ENCODE data around the gene CXCL8.
A peak's percentile ranks its signal among the peaks of the same experiment; 100 is the strongest.
"Not testable (repeated sequence)": the region's sequence is repeated elsewhere in the genome, so short reads cannot be mapped to it uniquely, and the experiment has no call there.

The CXCL8 gene

DNA sequence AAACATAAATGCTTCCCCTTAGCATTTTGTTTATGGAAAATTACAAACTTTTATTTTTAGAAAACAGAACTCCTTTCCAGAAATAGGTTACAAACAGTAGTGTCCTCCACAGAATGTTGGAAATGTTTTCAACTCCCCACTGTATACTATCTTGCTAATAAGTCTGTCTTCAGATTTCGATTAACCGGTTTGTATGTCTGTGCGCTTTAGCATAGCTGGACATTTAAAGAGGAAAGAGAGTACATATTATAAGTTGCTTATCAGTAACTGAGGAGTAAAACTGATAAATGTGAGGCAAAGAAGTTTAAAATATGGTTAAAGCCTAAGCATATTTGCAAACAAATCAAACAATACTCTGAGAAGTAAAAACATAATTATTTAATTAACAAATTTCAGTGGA is 3.4 kb downstream of the CXCL8 start:
- no peak for FAIRE-seq

DNA sequence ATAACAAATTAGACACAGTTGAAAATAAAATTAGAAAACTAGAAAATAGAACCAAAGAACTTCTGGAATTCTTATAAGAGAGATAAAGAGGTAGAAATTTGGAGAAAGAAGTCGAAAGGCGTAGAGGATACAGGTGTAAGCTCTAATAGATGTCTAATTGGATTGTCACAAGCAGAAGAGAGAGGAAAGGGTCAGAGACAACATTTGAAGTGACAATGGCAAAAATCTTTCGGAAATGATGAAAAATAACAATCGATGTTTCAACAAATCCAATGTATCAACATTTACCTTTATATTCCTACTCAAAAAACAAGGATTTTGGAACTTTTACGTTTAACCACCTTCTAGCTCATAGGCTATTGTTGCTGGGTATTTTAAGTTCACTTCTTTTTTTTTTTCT is 3.8 kb downstream of the CXCL8 start:
- no peak for FAIRE-seq

DNA sequence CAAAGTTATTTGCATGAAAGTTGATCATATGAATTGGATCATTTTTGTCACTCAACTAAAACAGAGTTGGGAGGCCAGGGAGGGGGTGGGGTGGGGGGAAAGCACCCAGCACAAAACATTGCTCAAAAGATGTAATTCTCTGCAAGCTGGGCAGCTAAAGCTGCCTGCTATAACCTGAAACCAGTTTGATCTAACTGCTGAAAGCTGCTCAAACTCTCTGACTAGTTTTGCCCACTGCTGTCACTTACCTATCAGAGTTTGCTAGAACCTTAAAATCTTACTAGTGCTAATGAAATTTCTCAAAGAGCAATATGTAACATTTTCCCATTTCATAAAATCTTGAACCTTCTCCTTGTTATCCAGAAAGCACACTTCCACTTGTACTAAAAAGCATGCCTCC is 10.4 kb downstream of the CXCL8 start:
- FAIRE-seq: no peak

DNA sequence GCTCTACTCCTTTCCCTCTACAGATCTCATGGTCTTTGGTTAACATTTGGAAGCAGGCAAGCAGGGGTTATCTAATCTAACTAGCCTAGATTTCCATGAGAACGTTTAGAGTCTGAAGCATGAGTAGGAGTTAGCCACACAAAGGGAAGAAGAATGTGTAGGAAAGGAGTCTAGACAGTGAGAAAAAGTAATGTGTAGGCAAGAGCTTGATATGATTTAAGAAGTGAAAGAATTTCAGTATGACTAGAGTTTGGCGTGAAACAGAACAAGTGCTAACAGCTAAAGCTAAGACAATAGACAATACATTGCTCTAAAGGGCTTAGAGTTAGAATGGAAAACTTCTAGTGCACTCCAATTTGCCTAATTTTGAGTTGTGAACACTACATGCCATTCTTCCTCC is 10.8 kb downstream of the CXCL8 start:
- no peak for FAIRE-seq

DNA sequence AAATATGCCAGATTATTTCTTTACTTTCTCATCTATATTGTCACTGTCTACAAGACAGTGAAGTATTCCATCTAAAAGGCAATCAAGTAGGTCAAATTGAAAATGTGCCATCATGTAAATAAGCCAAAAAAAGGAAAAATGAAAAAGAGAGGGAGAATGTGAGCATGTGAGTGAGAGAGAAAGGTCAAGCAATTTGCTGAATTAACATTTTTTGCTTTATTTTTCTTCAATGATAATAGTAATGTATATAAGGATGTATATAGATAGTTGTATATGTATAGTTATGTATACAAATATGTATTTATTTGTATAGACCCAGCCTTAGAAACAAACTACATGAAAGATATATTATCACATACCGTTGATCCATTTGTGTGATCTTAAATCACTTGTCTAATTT is 11.5 kb downstream of the CXCL8 start:
- FAIRE-seq: peak; percentile 61

DNA sequence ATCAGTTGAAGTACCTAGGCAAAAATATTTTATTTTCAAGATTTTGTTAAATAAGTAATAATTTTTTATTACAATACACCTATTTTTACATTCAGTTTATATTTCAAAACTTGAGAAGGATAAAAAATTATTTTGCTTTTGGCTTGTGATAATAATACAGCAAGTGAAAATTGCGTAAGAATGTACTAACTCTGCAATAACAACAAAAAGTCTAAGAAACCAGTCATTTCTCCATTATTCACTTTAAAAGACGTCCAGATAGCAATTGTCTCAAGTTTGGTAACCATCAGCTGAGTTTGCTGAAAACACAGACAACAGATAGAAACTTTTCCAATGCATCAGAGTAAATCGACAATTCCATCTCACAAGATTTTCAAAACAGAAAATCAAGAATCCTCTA is 12.1 kb downstream of the CXCL8 start:
- FAIRE-seq: peak; percentile 38

DNA sequence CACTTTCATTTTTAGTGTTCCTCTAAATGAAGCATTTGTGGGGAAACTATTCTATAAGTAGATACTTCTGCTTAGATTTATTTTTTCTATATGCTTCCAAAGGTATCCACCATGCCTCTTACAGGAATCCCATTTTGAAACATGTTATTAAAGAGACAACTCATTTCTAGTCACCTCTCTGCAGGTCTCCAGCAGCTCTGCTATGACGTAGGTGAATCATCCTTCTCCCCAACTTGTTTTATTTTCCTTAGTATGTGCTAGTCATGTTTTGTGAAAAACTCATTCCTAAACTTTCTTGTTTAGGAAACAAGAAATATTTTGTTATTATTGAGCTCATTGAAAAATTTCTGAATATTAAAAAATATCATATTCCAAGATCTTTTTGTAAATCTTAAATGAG is 12.8 kb downstream of the CXCL8 start:
- no peak for FAIRE-seq

DNA sequence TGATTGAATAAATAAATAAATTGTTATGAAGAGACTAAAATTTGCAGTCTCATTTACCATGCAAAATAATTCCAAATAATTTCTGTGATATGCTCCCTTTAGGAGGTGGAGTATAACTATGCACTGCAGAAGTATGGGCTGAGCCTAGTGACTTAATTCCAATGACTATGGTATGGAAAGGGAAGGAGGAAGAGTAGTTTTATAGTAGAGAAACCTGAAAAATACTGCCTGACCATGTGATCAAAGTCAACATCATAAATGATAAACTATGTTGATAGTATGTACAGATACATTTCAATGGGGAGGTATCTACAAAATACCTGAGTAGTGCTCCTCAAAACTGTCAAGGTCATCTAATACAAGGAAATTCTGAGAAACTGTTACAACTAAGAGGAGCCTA is 14.6 kb downstream of the CXCL8 start:
- no peak for FAIRE-seq

DNA sequence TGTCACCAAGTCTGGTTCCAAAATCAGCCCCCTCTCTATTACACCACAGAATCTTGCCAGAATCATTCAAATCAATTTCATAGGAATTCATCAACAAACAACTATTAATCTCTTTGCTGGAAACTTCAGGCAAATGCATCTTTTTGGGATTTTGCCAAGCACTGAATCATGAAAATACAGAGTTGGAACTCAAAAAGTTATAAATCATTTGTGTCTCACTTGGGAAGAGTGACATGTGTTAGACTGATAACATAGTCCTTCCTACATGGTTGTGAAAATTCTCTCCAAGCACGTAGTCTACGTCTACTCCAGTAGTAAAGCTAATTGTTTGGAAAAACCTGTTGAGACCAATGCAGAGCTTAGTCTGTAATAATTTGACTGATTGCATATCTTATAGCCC is 19.0 kb downstream of the CXCL8 start:
- FAIRE-seq: no peak

DNA sequence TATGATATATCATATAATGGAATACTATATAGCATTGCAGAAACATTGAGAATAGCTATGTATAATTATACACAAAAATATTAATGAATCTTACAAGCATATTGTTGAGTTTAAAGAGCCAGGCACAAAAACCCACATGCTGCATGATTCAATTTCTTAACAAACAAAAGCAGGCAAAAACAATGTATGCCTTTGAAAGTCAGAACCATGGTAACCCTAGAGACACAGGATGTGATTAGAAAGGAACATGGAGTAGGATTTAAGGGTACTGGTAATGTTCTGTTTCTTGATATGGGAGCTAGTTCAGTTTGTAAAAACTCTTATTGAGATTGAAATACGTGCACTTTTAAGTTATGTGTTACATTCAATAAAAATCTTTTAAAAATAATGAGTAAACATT is 21.5 kb downstream of the CXCL8 start:
- no peak for FAIRE-seq

DNA sequence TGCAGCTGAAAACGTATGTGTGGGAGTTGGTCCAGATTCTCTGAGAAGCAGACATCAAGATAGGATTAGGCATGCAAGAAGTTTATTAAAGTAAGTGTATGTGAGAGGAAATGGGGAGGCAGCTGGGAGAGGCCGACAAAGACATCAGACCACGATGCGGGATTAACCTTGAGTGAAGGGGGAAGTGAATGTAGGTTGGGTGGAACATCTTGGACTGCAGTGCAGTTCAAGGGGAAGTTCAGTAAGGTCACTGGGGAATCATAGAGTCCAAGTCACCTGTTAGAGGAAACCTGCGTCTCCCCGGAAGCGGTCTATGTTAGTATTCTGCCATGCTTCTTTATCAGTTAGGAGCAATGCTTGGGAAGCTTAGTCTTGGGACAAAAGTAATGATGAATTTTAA is 22.0 kb downstream of the CXCL8 start:
- no peak for FAIRE-seq

DNA sequence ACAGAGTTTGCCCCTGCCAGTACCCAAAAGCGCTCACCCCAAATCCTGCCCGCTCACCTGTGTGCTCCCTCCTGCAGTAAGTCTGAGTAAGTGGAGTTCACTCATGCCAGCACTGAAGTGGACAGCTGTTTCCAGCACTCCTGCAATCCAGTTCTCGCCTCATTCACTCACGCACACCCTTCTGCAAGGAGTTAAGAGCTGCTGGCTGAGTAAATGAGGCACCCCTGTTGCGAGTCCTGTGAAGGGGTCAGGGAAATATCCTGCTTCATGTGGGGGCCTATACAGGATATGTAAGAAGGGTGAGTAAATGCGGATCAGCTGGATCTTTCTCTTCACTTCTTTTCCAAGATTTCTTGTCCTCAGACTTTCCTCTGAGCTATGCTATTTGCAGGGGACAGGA is 23.5 kb downstream of the CXCL8 start:
- FAIRE-seq: no peak

DNA sequence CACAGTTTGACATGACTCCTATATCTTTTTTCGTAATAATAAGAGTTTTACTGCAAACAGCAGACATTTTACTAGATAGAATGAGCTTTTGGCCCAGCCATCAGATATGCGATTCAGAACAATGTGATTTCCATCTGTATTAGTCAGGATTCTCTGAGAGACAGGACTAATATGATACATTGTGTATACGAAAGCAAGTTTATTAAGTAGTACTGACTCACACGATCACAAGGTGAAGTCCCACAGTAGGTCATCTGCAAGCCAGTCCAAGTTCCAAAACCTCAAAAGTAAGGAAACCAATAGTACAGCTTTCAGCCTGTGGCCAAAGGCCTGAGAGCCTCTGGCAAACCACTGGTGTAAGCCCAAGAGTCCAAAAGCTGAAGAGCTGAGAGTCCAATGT is 24.1 kb downstream of the CXCL8 start:
- FAIRE-seq: no peak

DNA sequence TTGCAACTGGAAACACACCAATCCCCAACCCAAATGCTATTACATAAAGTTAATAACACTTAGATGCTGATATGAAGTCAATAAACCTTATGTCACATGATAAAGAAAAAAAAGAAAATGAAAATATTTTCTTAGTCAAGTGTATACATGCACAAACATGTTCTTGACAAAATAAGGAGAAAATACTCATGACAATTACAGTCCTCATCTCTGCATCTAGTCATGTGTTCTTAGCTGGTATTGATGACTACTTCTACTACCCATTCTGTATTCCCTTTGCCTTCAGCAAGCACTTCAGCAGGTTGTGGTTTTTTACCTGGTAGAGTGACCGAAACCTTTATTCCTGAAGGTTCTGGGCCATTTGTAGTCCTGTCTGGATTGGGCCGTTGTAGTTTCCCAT is 24.9 kb downstream of the CXCL8 start:
- no peak for FAIRE-seq

DNA sequence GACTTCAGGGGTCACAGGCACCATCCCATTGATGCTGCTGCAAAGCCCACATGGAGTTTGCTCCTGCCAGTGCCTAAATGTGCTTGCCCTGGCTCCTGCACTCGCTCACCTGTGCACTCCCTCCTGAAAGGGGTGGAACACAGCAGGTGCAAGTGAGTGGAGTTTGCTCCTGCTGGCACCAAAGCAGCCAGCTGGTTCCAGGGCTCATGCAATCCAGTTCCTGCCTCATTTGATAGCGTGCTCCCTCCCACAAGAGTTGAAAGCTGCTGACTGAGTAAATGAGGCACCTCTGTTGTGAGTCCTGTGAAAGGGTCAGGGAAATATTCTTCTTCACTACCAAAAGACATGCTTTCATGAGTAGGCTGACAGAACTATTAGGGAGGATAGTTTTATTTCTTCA is 30.5 kb downstream of the CXCL8 start:
- FAIRE-seq: no peak

DNA sequence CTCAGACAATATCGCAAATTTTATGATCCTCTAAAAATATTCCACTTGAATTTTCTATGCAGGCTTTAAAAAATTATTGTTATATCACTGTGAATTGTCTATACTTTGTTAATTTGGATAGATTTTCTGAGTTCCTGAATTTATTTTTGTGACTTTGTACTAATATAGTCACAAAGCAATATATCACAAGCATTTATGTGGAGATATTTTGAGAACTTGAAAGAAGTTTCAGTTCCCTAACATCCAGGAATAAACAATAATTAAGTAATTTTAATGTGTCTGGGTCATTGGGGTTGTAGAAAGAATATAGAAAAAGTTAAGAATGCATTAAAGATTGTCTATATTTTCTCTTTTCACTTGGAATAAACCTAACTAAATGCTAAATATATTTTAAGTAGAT is 32.0 kb downstream of the CXCL8 start:
- no peak for FAIRE-seq

DNA sequence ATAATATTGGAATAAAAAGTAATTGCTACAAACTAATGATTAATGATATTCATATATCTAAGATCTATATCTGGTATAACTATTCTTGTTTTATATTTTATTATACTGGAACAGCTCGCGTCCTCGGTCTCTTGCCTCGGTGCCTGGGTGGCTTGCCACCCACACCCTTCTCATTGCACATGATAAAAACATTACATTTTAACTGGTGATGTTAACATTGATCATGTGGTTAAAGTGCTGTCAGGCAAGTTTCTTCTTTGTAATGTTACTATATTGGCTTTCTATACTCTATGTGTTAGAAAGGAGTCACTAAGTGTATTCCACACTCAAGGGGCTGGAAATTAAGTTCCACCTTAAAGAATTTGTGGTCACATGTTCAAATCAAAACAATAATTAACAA is 34.0 kb downstream of the CXCL8 start:
- not testable (repeated sequence) for FAIRE-seq

DNA sequence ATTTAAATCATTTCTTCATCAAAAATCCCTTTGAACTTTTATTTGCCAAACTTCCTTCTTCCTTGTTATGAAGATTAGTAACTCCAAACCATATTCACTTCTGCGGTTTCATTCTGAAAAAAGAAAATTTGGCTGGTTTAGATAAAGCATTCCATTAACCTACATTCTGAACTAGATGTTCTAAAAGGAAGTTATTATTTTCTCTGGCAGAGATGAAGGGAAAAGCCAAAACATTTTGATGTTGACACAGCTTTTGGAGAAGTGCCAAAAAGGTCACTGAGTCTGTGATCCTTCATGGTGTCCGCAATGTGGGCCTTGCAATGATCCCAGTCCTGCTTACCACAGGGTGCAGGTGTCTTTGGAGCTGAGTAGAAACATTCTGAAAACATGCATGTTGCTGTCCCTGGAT is 36.0 kb downstream of the CXCL8 start:
- FAIRE-seq: no peak

DNA sequence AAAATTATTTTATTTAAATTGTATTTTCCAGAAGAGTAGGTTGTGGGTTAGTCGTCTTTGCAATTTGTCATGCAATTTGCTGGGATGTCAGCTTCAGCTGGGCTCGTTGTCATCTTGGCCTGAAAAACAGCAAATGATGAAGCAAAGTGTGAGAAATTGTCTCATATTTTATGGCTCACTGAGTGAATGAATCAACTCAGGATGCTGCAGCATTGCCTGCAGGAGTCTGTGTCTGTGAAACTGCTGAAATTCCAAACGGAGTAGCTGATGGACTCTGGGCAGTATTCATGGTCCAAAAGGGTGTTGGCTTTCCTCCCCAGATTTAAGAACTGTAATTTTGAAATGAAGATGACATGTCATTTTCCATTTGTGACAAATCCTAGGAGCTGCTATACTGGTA is 37.2 kb downstream of the CXCL8 start:
- FAIRE-seq: no peak

DNA sequence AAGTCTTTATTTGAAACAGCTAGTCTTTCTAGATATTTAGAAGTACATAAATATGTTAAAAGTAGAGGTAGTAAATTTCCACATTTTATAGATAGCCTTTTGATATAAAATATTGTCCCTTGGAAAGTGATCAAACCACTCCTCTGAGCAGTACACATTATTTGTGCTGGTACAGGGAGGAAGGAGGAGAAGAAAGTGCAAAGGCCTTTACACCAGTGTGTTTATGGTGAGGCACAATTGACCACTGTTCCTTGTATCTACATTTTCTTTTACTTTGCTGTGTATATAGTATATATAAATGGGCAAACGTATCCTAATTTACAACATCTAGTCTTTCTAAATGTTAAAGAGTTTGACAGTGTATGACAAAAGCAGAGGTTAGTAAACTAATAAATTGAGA is 39.9 kb downstream of the CXCL8 start:
- peak; percentile 14 for FAIRE-seq

DNA sequence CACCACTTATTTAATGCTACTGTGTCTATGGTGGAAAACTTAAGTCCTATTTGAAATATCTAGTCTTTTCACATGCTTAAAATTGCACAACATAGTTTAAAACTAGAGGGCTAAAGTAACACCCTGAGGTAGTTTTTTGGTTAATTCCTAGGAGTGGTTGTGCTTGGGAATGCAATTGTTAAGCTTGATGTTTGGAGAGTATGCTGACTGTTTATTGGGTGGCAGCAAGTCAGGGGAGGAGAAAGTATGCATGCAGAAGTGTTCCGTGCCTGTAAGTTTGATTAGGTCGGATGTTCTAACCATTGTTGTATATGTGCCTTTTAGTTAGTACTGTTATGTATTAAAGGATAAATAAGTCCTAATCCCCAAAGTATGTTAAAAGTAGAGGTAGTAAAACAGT is 40.5 kb downstream of the CXCL8 start:
- no peak for FAIRE-seq

DNA sequence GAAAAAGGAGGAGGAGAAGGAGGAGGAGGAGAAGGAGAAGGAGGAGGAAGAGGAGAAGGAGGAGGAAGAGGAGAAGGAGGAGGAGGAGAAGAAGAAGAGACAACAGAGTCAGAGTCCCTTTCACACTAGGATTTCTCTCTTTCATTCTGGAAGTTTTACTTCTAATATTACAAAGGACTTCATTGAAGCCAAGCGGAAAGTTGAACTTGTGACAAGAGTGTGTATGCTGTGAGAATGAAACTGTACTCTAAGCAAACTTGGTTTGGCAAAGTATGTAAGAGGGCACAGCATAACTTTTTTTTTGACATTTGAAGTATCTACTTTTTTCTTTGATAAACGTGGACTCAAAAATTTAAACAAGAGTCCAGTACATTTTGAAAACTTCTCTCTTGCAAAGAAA is 48.0 kb downstream of the CXCL8 start:
- FAIRE-seq: no peak
